ENCODE measurements around the gene DPH1.

The DPH1 gene

DNA sequence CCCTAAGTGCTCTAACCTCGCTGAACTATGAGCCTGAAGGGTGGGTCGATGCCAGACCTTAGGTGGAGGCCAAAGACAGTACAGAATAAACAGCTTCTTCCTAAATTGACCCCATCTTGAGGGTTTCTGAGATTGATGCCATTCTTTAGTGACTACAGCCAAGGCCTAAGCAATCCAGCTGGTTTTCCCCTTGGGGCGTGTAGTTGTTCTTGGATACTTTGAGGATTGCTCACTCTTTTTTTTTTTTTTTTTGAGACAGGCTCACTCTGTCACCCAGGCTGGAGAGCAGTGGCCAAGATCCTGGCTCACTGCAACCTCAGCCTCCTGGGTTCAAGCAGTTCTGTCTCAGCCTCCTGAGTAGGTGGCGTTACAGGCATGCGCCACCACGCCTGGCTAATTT is 13.8 kb downstream of the DPH1 start:
- TF ChIP-seq, protein P1, sequence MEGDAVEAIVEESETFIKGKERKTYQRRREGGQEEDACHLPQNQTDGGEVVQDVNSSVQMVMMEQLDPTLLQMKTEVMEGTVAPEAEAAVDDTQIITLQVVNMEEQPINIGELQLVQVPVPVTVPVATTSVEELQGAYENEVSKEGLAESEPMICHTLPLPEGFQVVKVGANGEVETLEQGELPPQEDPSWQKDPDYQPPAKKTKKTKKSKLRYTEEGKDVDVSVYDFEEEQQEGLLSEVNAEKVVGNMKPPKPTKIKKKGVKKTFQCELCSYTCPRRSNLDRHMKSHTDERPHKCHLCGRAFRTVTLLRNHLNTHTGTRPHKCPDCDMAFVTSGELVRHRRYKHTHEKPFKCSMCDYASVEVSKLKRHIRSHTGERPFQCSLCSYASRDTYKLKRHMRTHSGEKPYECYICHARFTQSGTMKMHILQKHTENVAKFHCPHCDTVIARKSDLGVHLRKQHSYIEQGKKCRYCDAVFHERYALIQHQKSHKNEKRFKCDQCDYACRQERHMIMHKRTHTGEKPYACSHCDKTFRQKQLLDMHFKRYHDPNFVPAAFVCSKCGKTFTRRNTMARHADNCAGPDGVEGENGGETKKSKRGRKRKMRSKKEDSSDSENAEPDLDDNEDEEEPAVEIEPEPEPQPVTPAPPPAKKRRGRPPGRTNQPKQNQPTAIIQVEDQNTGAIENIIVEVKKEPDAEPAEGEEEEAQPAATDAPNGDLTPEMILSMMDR (IDR thresholded peaks at IDR 0.05), result no peak

DNA sequence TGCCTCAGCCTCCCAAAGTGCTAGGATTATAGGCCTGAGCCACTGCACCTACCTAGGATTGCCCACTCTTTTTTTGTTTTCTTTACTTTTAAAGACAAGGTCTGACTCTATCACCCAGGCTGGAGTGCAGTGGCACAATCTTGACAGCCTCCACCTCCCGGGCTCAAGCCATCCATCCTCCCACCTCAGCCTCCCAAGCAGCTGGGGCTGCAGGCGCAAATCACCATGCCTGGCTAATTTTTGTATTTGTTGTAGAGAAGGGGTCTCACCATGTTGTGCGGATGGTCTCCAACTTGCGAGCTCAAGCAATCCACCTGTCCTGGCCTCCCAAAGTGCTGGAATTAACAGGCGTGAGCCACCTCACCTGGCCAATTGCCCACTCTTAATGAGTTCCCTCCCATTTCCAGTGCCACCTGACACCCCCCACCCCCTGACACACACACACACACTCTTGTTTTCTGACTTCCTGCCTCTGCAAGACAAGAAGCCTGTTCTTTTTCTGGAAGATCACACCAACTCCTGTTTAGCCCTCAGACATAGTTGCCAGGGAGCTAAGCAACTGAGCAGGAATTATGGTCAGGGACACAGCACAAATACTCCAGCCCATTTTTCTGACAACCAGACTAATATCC is 14.4 kb downstream of the DPH1 start:
- TF ChIP-seq, protein P1 (IDR thresholded peaks at IDR 0.05), result no peak

- TF ChIP-seq, protein P1 (IDR thresholded peaks at IDR 0.05), result no peak
Measured at GRCh38 chr17:2047590-2047989, 17.6 kb downstream of the DPH1 start.

GRCh38 chr17:2048805-2049204 is 18.9 kb downstream of the DPH1 start:
- TF ChIP-seq, protein P1 (IDR thresholded peaks at IDR 0.05), result no peak

GRCh38 chr17:2049333-2050299 is 19.7 kb downstream of the DPH1 start:
- TF ChIP-seq, protein P1 (IDR thresholded peaks at IDR 0.05), result no peak

GRCh38 chr17:2050300-2051060 is 20.5 kb downstream of the DPH1 start:
- TF ChIP-seq, protein P1 (IDR thresholded peaks at IDR 0.05), result no peak
